HG03025 (cell line): ENCODE data around the gene HSPA9.
A peak's percentile ranks its signal among the peaks of the same experiment; 100 is the strongest.

Experiments used
- ATAC-seq: cut with Tn5 transposase; IDR thresholded peaks from one replicate; pipeline ENCODE4 v1.9.1; 2021; ENCODE audit warnings: mild to moderate bottlenecking, moderate library complexity; ENCODE audit not compliant: unreplicated experiment, low FRiP score

HSPA9 gene

DNA sequence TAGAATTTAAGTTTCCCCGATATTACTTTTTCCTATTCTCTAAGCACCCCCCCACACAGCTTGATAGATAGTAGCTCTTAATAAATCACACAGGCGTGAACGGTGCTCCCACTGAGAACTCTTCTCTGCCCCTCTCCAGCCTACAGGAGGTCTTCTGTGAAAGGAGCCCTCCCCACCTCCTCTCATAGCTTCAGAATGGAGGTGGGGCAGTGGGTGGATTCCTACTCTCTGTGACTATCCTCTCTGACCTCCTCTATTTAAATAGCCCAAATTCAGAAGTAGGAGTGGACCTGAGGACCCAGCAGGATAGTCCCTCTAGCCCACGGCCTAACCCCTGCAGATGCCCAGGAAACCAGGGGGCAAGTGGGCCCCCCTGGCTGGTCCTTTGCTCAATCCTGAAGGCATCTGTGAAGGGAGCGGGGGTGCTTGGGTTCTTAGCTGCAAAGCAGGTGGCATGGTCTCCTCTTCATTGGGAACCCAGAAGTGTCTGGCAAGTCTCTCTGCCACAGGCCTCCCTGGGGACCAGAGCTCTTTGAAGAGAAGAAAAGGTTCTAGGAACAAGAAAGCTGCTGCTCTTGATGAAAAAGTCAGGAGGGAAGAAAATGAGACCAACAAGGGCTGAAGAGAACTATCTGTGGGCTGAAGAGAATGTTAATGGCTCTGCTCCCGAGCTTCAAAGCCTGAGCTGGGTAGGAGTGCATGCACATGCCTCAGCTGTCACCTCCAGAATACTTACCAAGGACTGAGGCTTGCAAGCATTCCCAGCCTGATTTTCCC, 21.1 kb upstream of the HSPA9 start:
- ATAC-seq, result no peak

DNA sequence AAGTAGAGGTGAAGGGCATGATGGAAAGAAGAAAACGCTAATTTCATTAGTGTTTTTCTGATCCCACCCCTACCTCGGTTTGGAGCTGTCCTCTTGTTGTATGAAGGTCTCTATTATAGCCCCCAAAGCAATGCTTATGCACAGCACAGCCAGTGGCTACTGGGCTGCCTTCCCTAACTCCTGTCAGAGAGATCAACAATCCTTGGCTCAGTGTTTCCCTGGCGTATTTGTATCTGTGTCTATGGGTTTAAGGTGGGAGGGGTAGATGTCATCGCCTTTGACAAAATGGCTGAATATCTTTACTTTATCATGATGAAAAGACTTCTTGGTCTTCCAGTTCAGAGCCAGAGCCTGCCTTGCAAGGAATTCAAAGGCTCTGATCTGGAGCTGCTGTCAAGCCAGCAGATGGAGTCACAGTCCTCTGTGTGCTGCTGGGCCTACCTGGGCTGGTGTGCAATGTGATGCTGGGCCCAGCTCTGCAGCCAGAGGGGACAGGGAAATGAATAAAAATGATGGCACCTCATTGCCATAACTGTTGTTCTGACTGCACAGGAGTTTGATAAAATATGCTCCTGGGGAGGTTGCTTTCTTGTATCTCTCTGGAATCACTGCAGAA, 20.1 kb upstream of the HSPA9 start:
- ATAC-seq, result no peak

DNA sequence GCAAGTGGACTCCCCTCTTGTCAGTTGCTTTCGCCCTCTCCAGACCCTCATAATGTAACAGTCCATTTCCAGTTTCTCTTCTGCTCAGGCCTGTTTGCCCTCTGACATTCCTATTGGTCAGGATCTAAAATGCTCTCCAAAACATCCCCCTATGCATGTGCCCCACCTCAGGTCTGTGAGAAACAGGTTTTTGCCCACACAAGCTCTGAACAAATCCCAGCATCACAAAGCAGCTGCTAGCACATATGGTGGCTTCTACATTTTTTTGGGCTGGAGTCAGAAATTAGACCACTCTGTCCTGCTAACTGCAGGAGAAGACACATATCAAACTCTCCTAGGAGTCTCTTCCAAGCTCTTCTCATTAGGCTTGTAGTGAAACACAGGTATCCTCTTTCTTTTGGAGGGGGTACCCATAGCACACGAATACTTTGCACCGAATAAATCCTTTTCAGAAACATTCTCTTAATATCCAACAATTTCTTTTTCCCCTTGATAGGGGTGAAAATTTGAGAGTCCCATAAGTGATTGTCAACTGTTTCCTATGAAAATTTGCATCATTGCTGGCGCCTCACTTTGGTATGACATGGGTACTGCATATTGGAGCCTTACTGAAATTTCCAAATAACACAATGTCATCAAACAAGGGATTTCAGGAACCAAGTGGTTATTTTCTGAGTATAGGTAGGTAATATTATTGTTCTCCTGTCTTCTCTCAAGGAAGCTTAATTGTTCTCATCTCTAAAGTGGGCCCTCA, 19.3 kb upstream of the HSPA9 start:
- no peak for ATAC-seq

- no peak for ATAC-seq
Observed at GRCh38 chr5:138588013-138588788, 13.0 kb upstream of the HSPA9 start.

DNA sequence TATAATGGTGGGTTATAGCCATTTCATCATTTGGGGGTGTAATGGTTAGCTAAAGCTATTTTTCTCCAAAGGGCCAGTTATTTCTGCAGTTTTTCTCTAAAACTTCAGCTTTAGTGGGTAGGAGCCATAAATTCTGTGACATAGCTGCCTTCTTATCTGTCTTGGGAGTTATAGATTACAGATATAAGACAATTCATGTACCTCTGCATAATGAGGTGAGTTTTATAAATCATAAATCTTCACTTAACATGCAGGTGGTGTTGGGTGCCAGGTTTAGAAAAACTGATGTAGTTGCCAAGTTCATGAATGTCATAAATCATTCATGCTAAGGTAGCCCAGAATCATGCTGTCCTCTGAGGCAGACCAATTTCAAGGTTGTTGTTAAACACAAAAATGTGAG, 10.0 kb upstream of the HSPA9 start:
- no peak for ATAC-seq

GRCh38 chr5:138583984-138584637, 8.9 kb upstream of the HSPA9 start:
- no peak for ATAC-seq

DNA sequence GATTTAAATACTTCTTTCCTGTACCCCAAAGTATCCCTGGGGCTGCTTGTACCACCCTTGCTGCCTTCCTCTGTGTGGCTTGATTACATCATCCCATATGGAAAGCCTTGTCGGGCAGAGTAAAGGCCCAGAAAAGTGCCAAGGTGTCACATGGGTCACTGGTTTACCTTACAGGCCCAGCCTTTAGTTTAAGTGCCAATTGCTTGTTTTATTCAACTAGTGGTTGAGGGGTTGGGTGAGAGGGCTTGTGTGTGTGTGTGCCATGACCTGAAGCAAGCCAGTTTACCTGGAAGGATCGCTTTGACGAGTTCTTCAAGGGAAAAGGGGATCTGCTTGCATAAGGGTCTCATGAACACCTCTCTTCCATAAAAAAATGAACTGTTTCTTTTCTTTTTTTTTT, 7.8 kb upstream of the HSPA9 start:
- no peak for ATAC-seq

- ATAC-seq, result no peak
Observed at GRCh38 chr5:138580777-138581176, 5.6 kb upstream of the HSPA9 start.

- ATAC-seq, result no peak
Observed at GRCh38 chr5:138580001-138580400, 4.8 kb upstream of the HSPA9 start.

DNA sequence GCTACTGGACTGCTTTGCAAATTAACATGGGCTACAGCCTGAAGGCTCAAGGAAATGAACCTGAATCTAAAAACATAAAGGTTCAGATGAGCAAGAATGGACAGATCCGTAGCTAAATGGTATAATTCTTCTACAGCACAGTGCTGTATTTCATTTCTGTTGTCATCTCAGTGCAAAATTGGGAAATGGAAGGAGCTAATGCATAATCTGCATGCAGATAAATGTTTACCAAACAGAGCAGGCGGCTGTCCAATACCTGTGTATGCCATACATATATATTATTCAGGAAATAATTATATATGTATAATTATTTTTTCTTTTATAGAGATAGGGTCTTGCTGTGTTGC, 4.3 kb upstream of the HSPA9 start:
- ATAC-seq, result no peak

DNA sequence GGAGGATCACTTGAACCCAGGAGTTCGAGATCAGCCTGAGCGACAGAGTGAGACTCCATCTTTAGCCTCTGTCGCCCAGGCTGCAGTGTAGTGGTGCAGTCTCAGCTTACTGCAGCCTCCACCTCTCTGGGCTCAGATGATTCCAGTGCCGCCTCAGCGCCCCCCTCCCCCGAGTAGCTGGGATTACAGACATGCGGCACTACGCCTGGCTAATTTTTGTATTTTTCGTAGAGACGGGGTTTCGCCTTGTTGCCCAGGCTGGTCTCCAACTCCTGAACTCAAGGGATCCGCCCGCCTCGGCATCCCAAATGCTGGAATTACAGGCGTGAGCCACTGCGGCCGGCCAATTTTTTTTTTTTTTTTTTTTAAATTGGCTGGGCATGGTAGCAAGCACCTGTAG, 2.3 kb upstream of the HSPA9 start:
- ATAC-seq, result no peak

- ATAC-seq, result peak; percentile 11
Observed at GRCh38 chr5:138574744-138575193, 432 bp downstream of the HSPA9 start.

GRCh38 chr5:138573949-138574670, 1.1 kb downstream of the HSPA9 start:
- no peak for ATAC-seq

- no peak for ATAC-seq
Observed at GRCh38 chr5:138573223-138573622, 2.0 kb downstream of the HSPA9 start.

GRCh38 chr5:138570871-138571270, 4.3 kb downstream of the HSPA9 start:
- no peak for ATAC-seq

DNA sequence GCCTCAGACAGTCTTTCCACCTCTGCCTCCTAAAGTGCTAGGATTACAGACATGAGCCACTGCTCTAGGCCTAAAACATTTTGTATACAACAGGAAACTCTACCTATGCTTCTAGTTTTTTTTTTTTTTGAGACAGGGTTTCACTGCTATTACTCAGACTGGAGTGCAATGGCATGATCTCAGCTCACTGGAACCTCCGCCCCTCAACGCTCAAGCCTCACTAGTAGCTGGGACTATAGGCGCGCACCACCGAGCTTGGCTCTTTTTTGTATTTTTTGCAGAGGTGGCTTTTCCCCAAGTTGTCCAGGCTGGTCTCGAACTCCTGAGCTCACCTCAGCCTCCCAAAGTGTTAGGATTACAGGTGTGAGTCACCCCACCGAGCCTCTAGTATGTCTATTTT, 5.4 kb downstream of the HSPA9 start:
- ATAC-seq, result no peak

- no peak for ATAC-seq
Observed at GRCh38 chr5:138568061-138568824, 7.0 kb downstream of the HSPA9 start.

DNA sequence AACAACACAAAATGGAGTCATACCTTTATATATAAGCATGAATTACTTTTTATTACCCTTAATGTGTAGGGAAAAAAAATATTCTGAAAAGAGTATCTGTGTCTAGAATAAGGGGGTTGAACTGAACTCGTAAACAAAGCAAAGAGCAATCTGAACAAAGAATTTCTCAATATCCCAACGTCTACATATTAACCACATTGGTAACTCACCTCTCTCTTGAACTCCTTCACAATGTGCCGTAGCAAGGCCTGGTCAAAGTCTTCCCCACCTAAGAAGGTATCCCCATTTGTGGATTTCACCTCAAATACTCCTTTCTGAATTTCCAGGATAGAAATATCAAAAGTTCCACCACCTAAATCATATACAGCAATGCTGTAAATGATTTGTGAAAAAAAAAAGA, 8.4 kb downstream of the HSPA9 start:
- ATAC-seq, result no peak
